ENCODE measurements around the gene CORIN. TPM values are rescaled to one million over a fixed set of nuclear protein-coding genes. Genes with fewer than 3 reads are reported as not detected.
"Not testable (repeated sequence)": the region's sequence is repeated elsewhere in the genome, so short reads cannot be mapped to it uniquely, and the experiment has no call there.

Gene CORIN
- polyA plus RNA-seq, 2 of the 4 experiments (the other 2 are of a cell fraction), result 0.03 TPM; not detected in 1

DNA sequence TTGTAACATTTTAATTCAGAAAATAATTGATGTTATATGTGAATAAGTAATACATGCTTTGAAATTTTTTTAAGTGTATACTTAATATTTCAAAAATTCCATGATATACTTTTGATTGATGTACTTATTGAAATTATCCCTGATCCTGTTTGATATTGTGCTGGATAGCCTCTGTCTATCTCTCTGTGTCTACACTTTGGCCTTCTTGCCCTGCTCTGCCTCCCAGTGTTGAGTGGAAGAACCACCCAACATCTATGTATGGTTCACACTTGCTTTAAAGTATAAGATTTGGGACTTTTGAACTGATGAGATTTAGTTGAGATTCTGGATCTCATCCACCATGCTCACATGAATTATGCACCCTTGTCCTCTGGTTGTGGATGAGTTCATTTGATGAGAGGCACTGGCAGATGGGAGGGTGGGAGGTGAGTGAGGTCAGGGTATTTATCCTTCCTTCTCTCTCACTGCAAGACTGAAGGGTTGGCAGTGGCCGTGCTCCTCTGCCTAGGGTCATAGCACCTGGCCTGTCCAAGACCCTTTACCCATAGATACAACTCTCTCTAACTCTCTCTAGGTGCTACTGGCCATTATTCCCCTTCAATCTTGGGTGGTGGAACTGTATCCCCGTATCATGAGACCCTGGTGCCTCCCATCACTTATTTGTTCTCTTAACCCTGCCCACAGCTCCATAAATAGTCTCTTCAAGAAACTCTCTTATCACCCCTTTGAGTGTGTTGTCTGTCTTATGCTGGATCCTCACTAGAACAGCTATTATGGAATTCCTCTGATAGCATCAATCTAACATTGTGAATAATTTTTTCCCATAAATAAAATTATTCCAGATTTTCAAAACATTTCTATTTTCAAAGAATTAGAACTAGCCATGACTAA, 75.2 kb downstream of the CORIN start:
- POLR2A ChIA-PET, result no interaction called here
- no peak overlapping the region for H3K4me3 ChIP-seq
- CTCF ChIA-PET, result no interaction called here
- FAIRE-seq (no peak), ATAC-seq (no peak), DNase-seq (ENCODE audit: low read depth in 1 of 2, low spot score in 1 of 2) (no peak)
- no peak for TF ChIP-seq HOXB5 (CRISPR knock-in tag; IDR thresholded peaks at IDR 0.05)
- no peak for TF ChIP-seq SMC3 (IDR thresholded peaks at IDR 0.05)
- TF ChIP-seq HDAC2 (IDR thresholded peaks at IDR 0.05), result no peak
- no peak for TF ChIP-seq SREBF2 (IDR thresholded peaks at IDR 0.05)
- TF ChIP-seq ZC3H11A (IDR thresholded peaks at IDR 0.05), result no peak
- TF ChIP-seq EHMT2 (IDR thresholded peaks at IDR 0.05; ENCODE audit: low read depth), result no peak
- no peak for TF ChIP-seq RNF2 (IDR thresholded peaks at IDR 0.05; ENCODE audit: borderline replicate concordance, low read depth)
- TF ChIP-seq, protein P1, sequence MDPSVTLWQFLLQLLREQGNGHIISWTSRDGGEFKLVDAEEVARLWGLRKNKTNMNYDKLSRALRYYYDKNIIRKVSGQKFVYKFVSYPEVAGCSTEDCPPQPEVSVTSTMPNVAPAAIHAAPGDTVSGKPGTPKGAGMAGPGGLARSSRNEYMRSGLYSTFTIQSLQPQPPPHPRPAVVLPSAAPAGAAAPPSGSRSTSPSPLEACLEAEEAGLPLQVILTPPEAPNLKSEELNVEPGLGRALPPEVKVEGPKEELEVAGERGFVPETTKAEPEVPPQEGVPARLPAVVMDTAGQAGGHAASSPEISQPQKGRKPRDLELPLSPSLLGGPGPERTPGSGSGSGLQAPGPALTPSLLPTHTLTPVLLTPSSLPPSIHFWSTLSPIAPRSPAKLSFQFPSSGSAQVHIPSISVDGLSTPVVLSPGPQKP (IDR thresholded peaks at IDR 0.05; ENCODE audit: low read depth, low read length), result no peak
- TF ChIP-seq TP53 (CRISPR knock-in tag; IDR thresholded peaks at IDR 0.05), result no peak
- TF ChIP-seq, protein P2, sequence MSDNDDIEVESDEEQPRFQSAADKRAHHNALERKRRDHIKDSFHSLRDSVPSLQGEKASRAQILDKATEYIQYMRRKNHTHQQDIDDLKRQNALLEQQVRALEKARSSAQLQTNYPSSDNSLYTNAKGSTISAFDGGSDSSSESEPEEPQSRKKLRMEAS (IDR thresholded peaks at IDR 0.05), result no peak
- TF ChIP-seq, protein P3, sequence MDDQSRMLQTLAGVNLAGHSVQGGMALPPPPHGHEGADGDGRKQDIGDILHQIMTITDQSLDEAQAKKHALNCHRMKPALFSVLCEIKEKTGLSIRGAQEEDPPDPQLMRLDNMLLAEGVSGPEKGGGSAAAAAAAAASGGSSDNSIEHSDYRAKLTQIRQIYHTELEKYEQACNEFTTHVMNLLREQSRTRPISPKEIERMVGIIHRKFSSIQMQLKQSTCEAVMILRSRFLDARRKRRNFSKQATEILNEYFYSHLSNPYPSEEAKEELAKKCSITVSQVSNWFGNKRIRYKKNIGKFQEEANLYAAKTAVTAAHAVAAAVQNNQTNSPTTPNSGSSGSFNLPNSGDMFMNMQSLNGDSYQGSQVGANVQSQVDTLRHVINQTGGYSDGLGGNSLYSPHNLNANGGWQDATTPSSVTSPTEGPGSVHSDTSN (IDR thresholded peaks at IDR 0.05), result no peak
- TF ChIP-seq NR3C1 (IDR thresholded peaks at IDR 0.05), result no peak
- TF ChIP-seq GATA3 (IDR thresholded peaks at IDR 0.05; ENCODE audit: borderline replicate concordance), result no peak
- TF ChIP-seq JUNB (IDR thresholded peaks at IDR 0.05), result no peak
- TF ChIP-seq CBX8 (IDR thresholded peaks at IDR 0.05), result no peak
- no peaks in the 10 kb centered on the region for H3K9me3 ChIP-seq
- H3K27ac ChIP-seq, result no peak overlapping the region
- H3K4me2 ChIP-seq, result no peak overlapping the region
- 3% methylated on average over 2 of the region's 2 CpGs for WGBS (ENCODE audit: missing lambda C conversion rate)
- no peaks in the 10 kb centered on the region for H3K4me1 ChIP-seq

DNA sequence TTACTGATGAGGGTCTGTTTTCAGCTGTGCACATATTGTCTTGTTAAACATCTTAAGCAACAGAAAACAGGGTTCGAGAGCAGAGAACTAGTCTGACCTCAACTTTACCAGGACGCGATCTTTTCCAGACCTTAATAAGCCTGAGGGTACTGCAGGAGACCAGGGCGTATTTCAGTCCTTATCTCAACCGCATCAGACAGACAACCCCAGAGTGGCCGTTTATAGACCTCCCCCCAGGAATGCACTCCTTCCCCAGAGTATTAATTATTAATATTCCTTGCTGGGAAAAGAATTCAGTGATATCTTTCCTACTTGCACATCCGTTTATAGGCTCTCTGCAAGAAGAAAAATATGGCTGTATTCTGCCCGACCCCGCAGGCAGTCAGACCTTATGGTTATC, 84.6 kb downstream of the CORIN start:
- H3K9me3 ChIP-seq; H3K4me2 ChIP-seq; H3K4me3 ChIP-seq; DNase-seq (ENCODE audit: low read depth in 1 of 2, low spot score in 1 of 2); POLR2A ChIA-PET; H3K27ac ChIP-seq; FAIRE-seq; CTCF ChIA-PET; H3K4me1 ChIP-seq; ATAC-seq: not testable (repeated sequence)
- WGBS (ENCODE audit: missing lambda C conversion rate), result 58% methylated on average over 9 of the region's 9 CpGs

DNA sequence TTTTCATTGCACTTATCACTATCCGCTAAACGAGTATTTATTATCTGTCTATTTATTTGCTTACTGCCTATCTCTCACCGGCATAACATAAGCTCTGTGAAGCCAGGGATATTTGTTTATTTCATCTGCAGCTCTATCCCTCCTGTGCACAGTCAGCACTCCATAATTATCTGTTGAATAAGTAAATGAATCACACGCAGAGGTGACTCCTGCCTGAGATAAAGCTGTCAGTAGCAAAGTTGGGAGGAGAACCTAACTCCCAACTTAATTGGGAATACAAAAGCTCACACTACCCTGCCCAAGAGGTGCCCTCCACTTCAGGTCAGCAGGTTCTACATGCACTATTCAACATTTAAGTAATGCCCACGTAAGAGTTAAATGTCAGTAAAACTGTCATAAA, 85.7 kb downstream of the CORIN start:
- no peak for DNase-seq (ENCODE audit: low read depth in 1 of 2, low spot score in 1 of 2)
- no peak overlapping the region for H3K4me2 ChIP-seq
- H3K27ac ChIP-seq, result no peak overlapping the region
- no peaks in the 10 kb centered on the region for H3K9me3 ChIP-seq
- ATAC-seq, result no peak
- CTCF ChIA-PET, result no interaction called here
- TF ChIP-seq NPAS2 (CRISPR knock-in tag; IDR thresholded peaks at IDR 0.05; ENCODE audit: borderline replicate concordance) (no peak), RCOR1 (IDR thresholded peaks at IDR 0.05; ENCODE audit: low read depth, low read length) (no peak), NFE2L2 (conservative IDR thresholded peaks at IDR 0.05; ENCODE audit: low read length) (no peak), CHD4 (IDR thresholded peaks at IDR 0.05; ENCODE audit: borderline replicate concordance) (no peak), ZFP36 (IDR thresholded peaks at IDR 0.05; ENCODE audit: borderline replicate concordance, partially characterized antibody) (no peak), BHLHE40 (IDR thresholded peaks at IDR 0.05; ENCODE audit: low read depth, low read length) (no peak)
- TF ChIP-seq, protein P4, sequence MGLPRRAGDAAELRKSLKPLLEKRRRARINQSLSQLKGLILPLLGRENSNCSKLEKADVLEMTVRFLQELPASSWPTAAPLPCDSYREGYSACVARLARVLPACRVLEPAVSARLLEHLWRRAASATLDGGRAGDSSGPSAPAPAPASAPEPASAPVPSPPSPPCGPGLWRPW (IDR thresholded peaks at IDR 0.05), result no peak
- TF ChIP-seq, protein P5, sequence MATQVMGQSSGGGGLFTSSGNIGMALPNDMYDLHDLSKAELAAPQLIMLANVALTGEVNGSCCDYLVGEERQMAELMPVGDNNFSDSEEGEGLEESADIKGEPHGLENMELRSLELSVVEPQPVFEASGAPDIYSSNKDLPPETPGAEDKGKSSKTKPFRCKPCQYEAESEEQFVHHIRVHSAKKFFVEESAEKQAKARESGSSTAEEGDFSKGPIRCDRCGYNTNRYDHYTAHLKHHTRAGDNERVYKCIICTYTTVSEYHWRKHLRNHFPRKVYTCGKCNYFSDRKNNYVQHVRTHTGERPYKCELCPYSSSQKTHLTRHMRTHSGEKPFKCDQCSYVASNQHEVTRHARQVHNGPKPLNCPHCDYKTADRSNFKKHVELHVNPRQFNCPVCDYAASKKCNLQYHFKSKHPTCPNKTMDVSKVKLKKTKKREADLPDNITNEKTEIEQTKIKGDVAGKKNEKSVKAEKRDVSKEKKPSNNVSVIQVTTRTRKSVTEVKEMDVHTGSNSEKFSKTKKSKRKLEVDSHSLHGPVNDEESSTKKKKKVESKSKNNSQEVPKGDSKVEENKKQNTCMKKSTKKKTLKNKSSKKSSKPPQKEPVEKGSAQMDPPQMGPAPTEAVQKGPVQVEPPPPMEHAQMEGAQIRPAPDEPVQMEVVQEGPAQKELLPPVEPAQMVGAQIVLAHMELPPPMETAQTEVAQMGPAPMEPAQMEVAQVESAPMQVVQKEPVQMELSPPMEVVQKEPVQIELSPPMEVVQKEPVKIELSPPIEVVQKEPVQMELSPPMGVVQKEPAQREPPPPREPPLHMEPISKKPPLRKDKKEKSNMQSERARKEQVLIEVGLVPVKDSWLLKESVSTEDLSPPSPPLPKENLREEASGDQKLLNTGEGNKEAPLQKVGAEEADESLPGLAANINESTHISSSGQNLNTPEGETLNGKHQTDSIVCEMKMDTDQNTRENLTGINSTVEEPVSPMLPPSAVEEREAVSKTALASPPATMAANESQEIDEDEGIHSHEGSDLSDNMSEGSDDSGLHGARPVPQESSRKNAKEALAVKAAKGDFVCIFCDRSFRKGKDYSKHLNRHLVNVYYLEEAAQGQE (IDR thresholded peaks at IDR 0.05), result no peak
- H3K4me1 ChIP-seq, result no peaks in the 10 kb centered on the region
- H3K4me3 ChIP-seq, result no peak overlapping the region
- POLR2A ChIA-PET, result no interaction called here
- 35% methylated on average over 5 of the region's 5 CpGs for WGBS (ENCODE audit: missing lambda C conversion rate)
- FAIRE-seq, result no peak
